Islet precursor cell (in vitro differentiated cells): ENCODE results near the gene MRM2.

ENCODE experiments used
- DNase-seq: peaks from one replicate; pipeline ENCODE4 v3.0.0-alpha.2; 2018

MRM2 gene

GRCh38 chr7:2264158-2264557 is 22.2 kb upstream of the MRM2 start:
- no peak for DNase-seq

GRCh38 chr7:2263176-2263575 is 21.2 kb upstream of the MRM2 start:
- no peak for DNase-seq

GRCh38 chr7:2261611-2262010 is 19.6 kb upstream of the MRM2 start:
- DNase-seq = no peak

GRCh38 chr7:2260820-2261219 is 18.8 kb upstream of the MRM2 start:
- DNase-seq = no peak

GRCh38 chr7:2259480-2259879 is 17.5 kb upstream of the MRM2 start:
- no peak for DNase-seq

- no peak for DNase-seq
Observed at GRCh38 chr7:2258661-2259365, 16.8 kb upstream of the MRM2 start.

GRCh38 chr7:2257651-2258050 is 15.6 kb upstream of the MRM2 start:
- no peak for DNase-seq

GRCh38 chr7:2257046-2257551 is 15.1 kb upstream of the MRM2 start:
- no peak for DNase-seq

- DNase-seq = no peak
Observed at GRCh38 chr7:2256306-2257045, 14.5 kb upstream of the MRM2 start.

GRCh38 chr7:2255145-2256139 is 13.4 kb upstream of the MRM2 start:
- DNase-seq = no peak

GRCh38 chr7:2254429-2255144 is 12.6 kb upstream of the MRM2 start:
- DNase-seq = no peak

- no peak for DNase-seq
Observed at GRCh38 chr7:2253525-2254244, 11.7 kb upstream of the MRM2 start.

GRCh38 chr7:2253021-2253420 is 11.0 kb upstream of the MRM2 start:
- no peak for DNase-seq

GRCh38 chr7:2251841-2252771 is 10.1 kb upstream of the MRM2 start:
- no peak for DNase-seq

- DNase-seq = no peak
Observed at GRCh38 chr7:2251381-2251780, 9.4 kb upstream of the MRM2 start.

GRCh38 chr7:2249744-2250323 is 7.8 kb upstream of the MRM2 start:
- DNase-seq = no peak

- DNase-seq = peak; percentile 72
Observed at GRCh38 chr7:2248984-2249694, 7.1 kb upstream of the MRM2 start.

- peak; percentile 75 for DNase-seq
Observed at GRCh38 chr7:2247141-2247995, 5.4 kb upstream of the MRM2 start.
